Measurements from ENCODE around the gene EVX2. TPM values are rescaled to one million over a fixed set of nuclear protein-coding genes. Genes with fewer than 3 reads are reported as not detected.

Gene EVX2
- total RNA-seq, 1 experiment from 2014 or later = not detected

DNA sequence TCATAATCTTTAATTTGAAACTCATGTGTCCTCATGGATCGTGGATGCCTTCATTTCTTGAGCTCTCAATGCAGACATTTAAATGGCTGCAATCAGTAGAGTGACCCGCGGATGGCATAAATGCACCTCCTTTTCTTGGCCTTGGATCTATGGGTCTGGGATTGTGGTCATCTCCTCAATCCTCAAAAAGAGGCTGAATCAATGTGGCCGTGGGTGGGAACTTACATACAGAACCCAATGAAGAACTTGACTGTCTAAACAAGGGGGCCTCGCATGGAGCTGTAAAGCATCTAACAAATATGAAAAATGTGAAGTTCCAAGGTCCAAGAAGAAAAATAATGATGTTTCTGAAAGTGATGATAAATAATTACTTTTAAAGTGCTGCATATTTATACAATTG lies 11.7 kb upstream of the EVX2 start:
- TF ChIP-seq, protein P1, sequence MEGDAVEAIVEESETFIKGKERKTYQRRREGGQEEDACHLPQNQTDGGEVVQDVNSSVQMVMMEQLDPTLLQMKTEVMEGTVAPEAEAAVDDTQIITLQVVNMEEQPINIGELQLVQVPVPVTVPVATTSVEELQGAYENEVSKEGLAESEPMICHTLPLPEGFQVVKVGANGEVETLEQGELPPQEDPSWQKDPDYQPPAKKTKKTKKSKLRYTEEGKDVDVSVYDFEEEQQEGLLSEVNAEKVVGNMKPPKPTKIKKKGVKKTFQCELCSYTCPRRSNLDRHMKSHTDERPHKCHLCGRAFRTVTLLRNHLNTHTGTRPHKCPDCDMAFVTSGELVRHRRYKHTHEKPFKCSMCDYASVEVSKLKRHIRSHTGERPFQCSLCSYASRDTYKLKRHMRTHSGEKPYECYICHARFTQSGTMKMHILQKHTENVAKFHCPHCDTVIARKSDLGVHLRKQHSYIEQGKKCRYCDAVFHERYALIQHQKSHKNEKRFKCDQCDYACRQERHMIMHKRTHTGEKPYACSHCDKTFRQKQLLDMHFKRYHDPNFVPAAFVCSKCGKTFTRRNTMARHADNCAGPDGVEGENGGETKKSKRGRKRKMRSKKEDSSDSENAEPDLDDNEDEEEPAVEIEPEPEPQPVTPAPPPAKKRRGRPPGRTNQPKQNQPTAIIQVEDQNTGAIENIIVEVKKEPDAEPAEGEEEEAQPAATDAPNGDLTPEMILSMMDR (IDR thresholded peaks at IDR 0.05; ENCODE audit: unreplicated experiment) = no peak
- Mint-ChIP-seq H3K4me1 (ENCODE audit: insufficient read depth, unreplicated experiment) (peaks cover 13% of the 10 kb centered on the region), H3K4me3 (ENCODE audit: unreplicated experiment) (no peak overlapping the region), H3K27ac (ENCODE audit: low read depth, unreplicated experiment) (no peak overlapping the region), H3K27me3 (ENCODE audit: insufficient read depth, unreplicated experiment) (peaks cover 65% of the 10 kb centered on the region), H3K36me3 (ENCODE audit: insufficient read depth, unreplicated experiment) (no peaks in the 10 kb centered on the region), H3K9me3 (ENCODE audit: unreplicated experiment) (no peaks in the 10 kb centered on the region)
- ChIA-PET CTCF (interaction anchor here (0.6 to 4.6 kb wide), 10 partner anchors 7 to 1397 kb away, joined by 3 to 38 read pairs (median 4); no protein-coding TSS in a partner anchor), POLR2A (interaction anchor here (0.8 to 1.5 kb wide), 3 partner anchors 789 to 1097 kb away, joined by 3 to 5 read pairs (median 3); partner anchors contain the start of gene ATF2)
- no TSS peak for BruUV-seq (replicated peaks)
- DNase-seq (ENCODE audit: unreplicated experiment) = no peak
- intact Hi-C loops (cut with micrococcal nuclease) = loop anchor here (5.0 kb wide), 2 partner anchors 1063 to 1393 kb away; no protein-coding TSS in a partner anchor

DNA sequence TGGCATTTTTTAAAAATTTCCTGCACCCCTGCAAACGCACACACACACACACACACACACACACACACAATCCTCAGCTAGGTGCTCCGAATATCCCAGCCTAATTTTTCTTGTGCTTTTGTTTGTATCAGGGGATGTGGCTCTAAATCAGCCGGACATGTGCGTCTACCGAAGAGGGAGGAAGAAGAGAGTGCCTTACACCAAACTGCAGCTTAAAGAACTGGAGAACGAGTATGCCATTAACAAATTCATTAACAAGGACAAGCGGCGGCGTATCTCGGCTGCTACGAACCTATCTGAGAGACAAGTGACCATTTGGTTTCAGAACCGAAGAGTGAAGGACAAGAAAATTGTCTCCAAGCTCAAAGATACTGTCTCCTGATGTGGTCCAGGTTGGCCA lies 10.6 kb upstream of the EVX2 start:
- CTCF ChIA-PET = interaction anchor here (0.7 to 4.6 kb wide), 9 partner anchors 9 to 1122 kb away, joined by 3 to 38 read pairs (median 3); no protein-coding TSS in a partner anchor

DNA sequence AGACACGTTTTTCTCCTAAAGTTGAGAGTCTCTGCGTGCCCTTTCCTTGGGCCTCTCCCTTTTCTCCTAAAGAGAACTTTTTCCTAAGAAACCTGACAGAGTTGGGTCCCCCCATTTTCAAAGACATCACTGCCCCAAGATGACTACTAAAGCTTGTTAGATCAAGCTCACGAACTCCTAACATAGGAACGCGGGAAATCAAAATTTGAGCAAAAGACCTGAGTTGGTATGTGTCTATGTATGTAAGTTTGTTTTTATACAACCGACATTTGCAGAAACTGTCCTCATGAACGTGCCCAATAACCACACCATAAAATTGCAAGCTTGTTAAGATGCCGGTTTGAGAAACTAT lies 10.1 kb upstream of the EVX2 start:
- H3K4me1 Mint-ChIP-seq (ENCODE audit: insufficient read depth, unreplicated experiment) = peaks cover 13% of the 10 kb centered on the region
- POLR2A ChIA-PET = interaction anchor here (1.0 kb wide), 1 partner anchor 829 kb away, joined by 3 read pairs; no protein-coding TSS in a partner anchor
- TF ChIP-seq, protein P1 (IDR thresholded peaks at IDR 0.05; ENCODE audit: unreplicated experiment) = no peak
- intact Hi-C loops (cut with micrococcal nuclease) = no loop called here
- CTCF ChIA-PET = interaction anchor here (0.6 to 4.6 kb wide), 9 partner anchors 8 to 1428 kb away, joined by 3 to 38 read pairs (median 3); no protein-coding TSS in a partner anchor
- no peaks in the 10 kb centered on the region for H3K36me3 Mint-ChIP-seq (ENCODE audit: insufficient read depth, unreplicated experiment)
- no peak overlapping the region for H3K27ac Mint-ChIP-seq (ENCODE audit: low read depth, unreplicated experiment)
- H3K4me3 Mint-ChIP-seq (ENCODE audit: unreplicated experiment) = no peak overlapping the region
- no peak for DNase-seq (ENCODE audit: unreplicated experiment)
- no peaks in the 10 kb centered on the region for H3K9me3 Mint-ChIP-seq (ENCODE audit: unreplicated experiment)
- no TSS peak for BruUV-seq (replicated peaks)
- H3K27me3 Mint-ChIP-seq (ENCODE audit: insufficient read depth, unreplicated experiment) = peaks cover 75% of the 10 kb centered on the region

More for the DNA sequence above, 10.6 kb upstream of the EVX2 start:
- H3K4me3 Mint-ChIP-seq (ENCODE audit: unreplicated experiment) = no peak overlapping the region
- H3K27me3 Mint-ChIP-seq (ENCODE audit: insufficient read depth, unreplicated experiment) = peaks cover 75% of the 10 kb centered on the region
- H3K36me3 Mint-ChIP-seq (ENCODE audit: insufficient read depth, unreplicated experiment) = no peaks in the 10 kb centered on the region
- H3K4me1 Mint-ChIP-seq (ENCODE audit: insufficient read depth, unreplicated experiment) = peaks cover 13% of the 10 kb centered on the region
- no peak for DNase-seq (ENCODE audit: unreplicated experiment)
- POLR2A ChIA-PET = interaction anchor here (1.0 kb wide), 1 partner anchor 830 kb away, joined by 3 read pairs; no protein-coding TSS in a partner anchor
- TF ChIP-seq, protein P1 (IDR thresholded peaks at IDR 0.05; ENCODE audit: unreplicated experiment) = no peak
- no TSS peak for BruUV-seq (replicated peaks)
- intact Hi-C loops (cut with micrococcal nuclease) = no loop called here
- no peak overlapping the region for H3K27ac Mint-ChIP-seq (ENCODE audit: low read depth, unreplicated experiment)
- no peaks in the 10 kb centered on the region for H3K9me3 Mint-ChIP-seq (ENCODE audit: unreplicated experiment)

DNA sequence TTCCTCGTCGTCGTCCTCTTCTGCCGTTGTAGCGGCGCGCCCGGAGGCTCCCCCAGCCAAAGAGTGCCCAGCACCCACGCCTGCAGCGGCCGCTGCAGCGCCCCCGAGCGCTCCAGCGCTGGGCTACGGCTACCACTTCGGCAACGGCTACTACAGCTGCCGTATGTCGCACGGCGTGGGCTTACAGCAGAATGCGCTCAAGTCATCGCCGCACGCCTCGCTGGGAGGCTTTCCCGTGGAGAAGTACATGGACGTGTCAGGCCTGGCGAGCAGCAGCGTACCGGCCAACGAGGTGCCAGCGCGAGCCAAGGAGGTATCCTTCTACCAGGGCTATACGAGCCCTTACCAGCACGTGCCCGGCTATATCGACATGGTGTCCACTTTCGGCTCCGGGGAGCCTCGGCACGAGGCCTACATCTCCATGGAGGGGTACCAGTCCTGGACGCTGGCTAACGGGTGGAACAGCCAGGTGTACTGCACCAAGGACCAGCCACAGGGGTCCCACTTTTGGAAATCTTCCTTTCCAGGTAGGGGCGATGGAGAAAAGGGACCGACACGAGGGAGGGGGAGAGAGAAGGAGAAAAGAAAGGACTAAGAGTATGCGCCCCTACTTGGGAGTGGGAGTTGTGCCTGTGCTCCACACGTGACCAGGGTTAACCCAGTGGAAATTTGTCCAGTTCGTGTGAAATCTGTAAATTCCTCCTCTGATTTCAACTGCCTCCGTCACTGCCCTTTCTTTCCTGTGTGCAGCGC lies 9.6 kb upstream of the EVX2 start:
- Mint-ChIP-seq H3K4me3 (ENCODE audit: unreplicated experiment) (no peak overlapping the region), H3K27ac (ENCODE audit: low read depth, unreplicated experiment) (no peak overlapping the region), H3K9me3 (ENCODE audit: unreplicated experiment) (no peaks in the 10 kb centered on the region), H3K36me3 (ENCODE audit: insufficient read depth, unreplicated experiment) (no peaks in the 10 kb centered on the region), H3K27me3 (ENCODE audit: insufficient read depth, unreplicated experiment) (peaks cover 75% of the 10 kb centered on the region), H3K4me1 (ENCODE audit: insufficient read depth, unreplicated experiment) (peaks cover 15% of the 10 kb centered on the region)
- POLR2A ChIA-PET = interaction anchor here (1.0 kb wide), 1 partner anchor 829 kb away, joined by 3 read pairs; no protein-coding TSS in a partner anchor
- CTCF ChIA-PET = interaction anchor here (0.6 to 1.4 kb wide), 7 partner anchors 8 to 1427 kb away, joined by 3 to 4 read pairs (median 3); no protein-coding TSS in a partner anchor
- TF ChIP-seq, protein P1 (IDR thresholded peaks at IDR 0.05; ENCODE audit: unreplicated experiment) = no peak
- no peak for DNase-seq (ENCODE audit: unreplicated experiment)
- BruUV-seq (replicated peaks) = no TSS peak
- intact Hi-C loops (cut with micrococcal nuclease) = no loop called here
